Uterus (tissue), 2 donors: Measurements from ENCODE around the gene PIEZO2.

Experiments
- POLR2A ChIP-seq, 2 donors: fragments of 450-650 bp; IDR thresholded peaks; one replicate each; pipeline ENCODE4 v1.6.1; 2016; ENCODE audit warnings: antibody characterized with exemption in 2 of 2, mild to moderate bottlenecking in 1 of 2, moderate library complexity in 1 of 2
- TF ChIP-seq, protein P1 (sequence below), 4 experiments: fragments of 200-600 bp in 2 of 4; fragments of 450-650 bp in 2 of 4; sonication (generic) in 2 of 4; IDR thresholded peaks; one replicate each; pipeline ENCODE4 v1.5.1; 2016 to 2019; ENCODE audit warnings: antibody characterized with exemption in 4 of 4, mild to moderate bottlenecking in 2 of 4, moderate library complexity in 1 of 4

- TF ChIP-seq, protein P1, sequence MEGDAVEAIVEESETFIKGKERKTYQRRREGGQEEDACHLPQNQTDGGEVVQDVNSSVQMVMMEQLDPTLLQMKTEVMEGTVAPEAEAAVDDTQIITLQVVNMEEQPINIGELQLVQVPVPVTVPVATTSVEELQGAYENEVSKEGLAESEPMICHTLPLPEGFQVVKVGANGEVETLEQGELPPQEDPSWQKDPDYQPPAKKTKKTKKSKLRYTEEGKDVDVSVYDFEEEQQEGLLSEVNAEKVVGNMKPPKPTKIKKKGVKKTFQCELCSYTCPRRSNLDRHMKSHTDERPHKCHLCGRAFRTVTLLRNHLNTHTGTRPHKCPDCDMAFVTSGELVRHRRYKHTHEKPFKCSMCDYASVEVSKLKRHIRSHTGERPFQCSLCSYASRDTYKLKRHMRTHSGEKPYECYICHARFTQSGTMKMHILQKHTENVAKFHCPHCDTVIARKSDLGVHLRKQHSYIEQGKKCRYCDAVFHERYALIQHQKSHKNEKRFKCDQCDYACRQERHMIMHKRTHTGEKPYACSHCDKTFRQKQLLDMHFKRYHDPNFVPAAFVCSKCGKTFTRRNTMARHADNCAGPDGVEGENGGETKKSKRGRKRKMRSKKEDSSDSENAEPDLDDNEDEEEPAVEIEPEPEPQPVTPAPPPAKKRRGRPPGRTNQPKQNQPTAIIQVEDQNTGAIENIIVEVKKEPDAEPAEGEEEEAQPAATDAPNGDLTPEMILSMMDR (IDR thresholded peaks at IDR 0.05): no peak
- TF ChIP-seq POLR2A (IDR thresholded peaks at IDR 0.05): no peak
Observed at GRCh38 chr18:11165952-11166351, 16.6 kb upstream of the PIEZO2 start.
